ENCODE measurements around the gene MACF1. TPM values are rescaled to one million over a fixed set of nuclear protein-coding genes. Genes with fewer than 3 reads are reported as not detected.

MACF1 gene
- total RNA-seq, 2 donors from 2014 or later, result 273 to 278 TPM

GRCh38 chr1:39416609-39417008 lies 212.1 kb downstream of the MACF1 start:
- DNase-seq (ENCODE audit: low spot score), result no peak
- no peak for TF ChIP-seq CTCF (IDR thresholded peaks at IDR 0.05)
- Histone ChIP-seq H3K36me3 (peaks cover 12% of the 10 kb centered on the region), H3K9me3 (no peaks in the 10 kb centered on the region), H3K27me3 (no peaks in the 10 kb centered on the region), H3K4me1 (peaks cover 0 to 80% of the 10 kb centered on the region in 2 donors), H3K27ac (peak overlapping the region in 1 of 2 donors; percentile 29), H3K4me3 (no peak overlapping the region)

DNA sequence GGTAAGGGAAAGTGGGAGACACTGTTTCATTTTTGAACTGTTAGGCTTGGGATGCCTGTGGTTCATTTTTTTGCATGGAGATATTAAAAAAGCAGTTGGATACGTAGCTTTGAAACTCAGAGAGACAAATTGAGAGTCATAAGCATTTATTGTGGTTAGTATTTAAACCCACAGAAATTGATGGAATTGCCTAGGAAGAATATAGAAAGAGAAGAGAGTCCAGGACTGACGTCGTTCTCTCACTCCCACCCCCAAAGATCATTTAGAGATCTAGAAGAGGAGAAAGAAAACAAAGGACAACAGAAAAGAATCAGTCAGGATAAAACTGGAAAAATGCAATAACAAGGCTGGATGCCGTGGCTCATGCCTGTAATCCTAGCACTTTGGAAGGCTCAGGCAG lies 213.7 kb downstream of the MACF1 start:
- no peak for TF ChIP-seq CTCF (IDR thresholded peaks at IDR 0.05)
- no peaks in the 10 kb centered on the region for H3K9me3 ChIP-seq
- DNase-seq (ENCODE audit: low spot score), result no peak
- H3K27me3 ChIP-seq, result no peaks in the 10 kb centered on the region
- peaks cover 11% of the 10 kb centered on the region for H3K36me3 ChIP-seq
- H3K4me1 ChIP-seq, result peaks cover 0 to 68% of the 10 kb centered on the region in 2 donors
- no peak overlapping the region for H3K4me3 ChIP-seq
- no peak overlapping the region for H3K27ac ChIP-seq

- Histone ChIP-seq H3K4me1 (peaks cover 0 to 58% of the 10 kb centered on the region in 2 donors), H3K36me3 (peaks cover 31% of the 10 kb centered on the region), H3K27ac (no peak overlapping the region), H3K9me3 (no peaks in the 10 kb centered on the region), H3K4me3 (no peak overlapping the region), H3K27me3 (no peaks in the 10 kb centered on the region)
- no peak for TF ChIP-seq CTCF (IDR thresholded peaks at IDR 0.05)
- no peak for DNase-seq (ENCODE audit: low spot score)
Measured at GRCh38 chr1:39420493-39420892, 216.0 kb downstream of the MACF1 start.

GRCh38 chr1:39422614-39423013 lies 218.1 kb downstream of the MACF1 start:
- no peaks in the 10 kb centered on the region for H3K27me3 ChIP-seq
- TF ChIP-seq CTCF (IDR thresholded peaks at IDR 0.05), result no peak
- no peak overlapping the region for H3K27ac ChIP-seq
- H3K4me1 ChIP-seq, result peaks cover 0 to 63% of the 10 kb centered on the region in 2 donors
- H3K9me3 ChIP-seq, result no peaks in the 10 kb centered on the region
- H3K36me3 ChIP-seq, result peaks cover 34% of the 10 kb centered on the region
- no peak overlapping the region for H3K4me3 ChIP-seq
- DNase-seq (ENCODE audit: low spot score), result no peak

GRCh38 chr1:39425151-39425550 lies 220.7 kb downstream of the MACF1 start:
- Histone ChIP-seq H3K4me3 (no peak overlapping the region), H3K4me1 (peaks cover 0 to 51% of the 10 kb centered on the region in 2 donors), H3K9me3 (no peaks in the 10 kb centered on the region), H3K36me3 (peaks cover 59% of the 10 kb centered on the region), H3K27me3 (no peaks in the 10 kb centered on the region), H3K27ac (peak overlapping the region; percentile 28 to 67)
- DNase-seq (ENCODE audit: low spot score), result no peak
- TF ChIP-seq CTCF (IDR thresholded peaks at IDR 0.05), result no peak

GRCh38 chr1:39425634-39426033 lies 221.1 kb downstream of the MACF1 start:
- Histone ChIP-seq H3K27ac (peak overlapping the region; percentile 28 to 67), H3K36me3 (peaks cover 64% of the 10 kb centered on the region), H3K27me3 (no peaks in the 10 kb centered on the region), H3K4me3 (no peak overlapping the region), H3K4me1 (peaks cover 0 to 52% of the 10 kb centered on the region in 2 donors), H3K9me3 (no peaks in the 10 kb centered on the region)
- no peak for TF ChIP-seq CTCF (IDR thresholded peaks at IDR 0.05)
- no peak for DNase-seq (ENCODE audit: low spot score)

Data from right atrium auricular region (tissue), 2 donors.